ENCODE data around the gene EIF4G3.
A peak's percentile ranks its signal among the peaks of the same experiment; 100 is the strongest.

Gene EIF4G3

GRCh38 chr1:20988943-20989342 is 187.8 kb downstream of the EIF4G3 start:
- no peak for DNase-seq (ENCODE audit: low read depth)

- no peak for DNase-seq (ENCODE audit: low read depth)
Observed at GRCh38 chr1:20987831-20988825, 188.6 kb downstream of the EIF4G3 start.

GRCh38 chr1:20983297-20983889 is 193.3 kb downstream of the EIF4G3 start:
- DNase-seq (ENCODE audit: low read depth): no peak

- DNase-seq (ENCODE audit: low read depth): no peak
Observed at GRCh38 chr1:20982316-20982715, 194.4 kb downstream of the EIF4G3 start.

GRCh38 chr1:20981915-20982314 is 194.8 kb downstream of the EIF4G3 start:
- no peak for DNase-seq (ENCODE audit: low read depth)

GRCh38 chr1:20980051-20980450 is 196.6 kb downstream of the EIF4G3 start:
- no peak for DNase-seq (ENCODE audit: low read depth)

- no peak for DNase-seq (ENCODE audit: low read depth)
Observed at GRCh38 chr1:20978413-20978812, 198.3 kb downstream of the EIF4G3 start.

- DNase-seq (ENCODE audit: low read depth): no peak
Observed at GRCh38 chr1:20975668-20976067, 201.0 kb downstream of the EIF4G3 start.

GRCh38 chr1:20974951-20975350 is 201.7 kb downstream of the EIF4G3 start:
- no peak for DNase-seq (ENCODE audit: low read depth)

- DNase-seq (ENCODE audit: low read depth): peak; percentile 54
Observed at GRCh38 chr1:20974069-20974468, 202.6 kb downstream of the EIF4G3 start.

- DNase-seq (ENCODE audit: low read depth): no peak
Observed at GRCh38 chr1:20972855-20973254, 203.8 kb downstream of the EIF4G3 start.

- DNase-seq (ENCODE audit: low read depth): no peak
Observed at GRCh38 chr1:20964540-20965484, 211.9 kb downstream of the EIF4G3 start.

- no peak for DNase-seq (ENCODE audit: low read depth)
Observed at GRCh38 chr1:20962576-20963258, 214.0 kb downstream of the EIF4G3 start.

GRCh38 chr1:20958430-20958829 is 218.3 kb downstream of the EIF4G3 start:
- DNase-seq (ENCODE audit: low read depth): no peak

GRCh38 chr1:20956272-20956671 is 220.4 kb downstream of the EIF4G3 start:
- no peak for DNase-seq (ENCODE audit: low read depth)

GRCh38 chr1:20950679-20951078 is 226.0 kb downstream of the EIF4G3 start:
- no peak for DNase-seq (ENCODE audit: low read depth)

- no peak for DNase-seq (ENCODE audit: low read depth)
Observed at GRCh38 chr1:20949871-20950590, 226.7 kb downstream of the EIF4G3 start.

GRCh38 chr1:20948101-20948500 is 228.6 kb downstream of the EIF4G3 start:
- DNase-seq (ENCODE audit: low read depth): no peak

- no peak for DNase-seq (ENCODE audit: low read depth)
Observed at GRCh38 chr1:20947409-20947808, 229.3 kb downstream of the EIF4G3 start.

- DNase-seq (ENCODE audit: low read depth): no peak
Observed at GRCh38 chr1:20936621-20937020, 240.1 kb downstream of the EIF4G3 start.

GRCh38 chr1:20936216-20936615 is 240.5 kb downstream of the EIF4G3 start:
- DNase-seq (ENCODE audit: low read depth): no peak

Measured in GM04503 (cell line).